WI38 (cell line): ENCODE measurements around the gene ANO8.
"Not testable (repeated sequence)": the region's sequence is repeated elsewhere in the genome, so short reads cannot be mapped to it uniquely, and the experiment has no call there.

Source experiments
- H3K4me3 ChIP-seq: 2 replicates; pipeline ENCODE4 v1.5.1; 2011; ENCODE audit warnings: low read depth, mild to moderate bottlenecking, control low read depth, low read length
- CTCF ChIP-seq: IDR thresholded peaks from 2 replicates; pipeline ENCODE4 v1.5.1; 2012; ENCODE audit warnings: low read depth, mild to moderate bottlenecking, control low read depth, low read length

ANO8 gene

GRCh38 chr19:17370026-17370587, 35.5 kb upstream of the ANO8 start:
- H3K4me3 ChIP-seq: no peak overlapping the region
- TF ChIP-seq CTCF: no peak

DNA sequence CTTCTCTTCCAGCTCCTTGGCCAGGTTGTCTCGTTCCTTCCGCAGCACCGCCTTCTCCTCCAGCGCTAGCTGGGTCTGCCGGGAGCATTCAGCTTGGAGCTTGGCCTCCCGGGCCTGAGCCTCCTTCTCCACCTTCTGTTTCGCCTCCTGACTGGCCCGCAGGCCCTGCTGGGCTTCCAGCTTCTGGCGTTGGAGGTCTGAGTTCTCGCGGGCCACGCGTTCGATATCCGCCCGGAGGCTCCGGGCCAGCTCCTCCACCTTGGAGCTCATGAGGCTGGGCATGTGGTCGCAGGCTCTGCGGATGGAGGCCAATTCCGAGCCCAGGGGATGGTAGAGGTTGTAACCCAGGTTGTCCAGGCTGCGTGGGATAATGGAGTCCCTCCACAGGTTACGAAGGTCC, 30.7 kb upstream of the ANO8 start:
- no peak overlapping the region for H3K4me3 ChIP-seq
- TF ChIP-seq CTCF: no peak

DNA sequence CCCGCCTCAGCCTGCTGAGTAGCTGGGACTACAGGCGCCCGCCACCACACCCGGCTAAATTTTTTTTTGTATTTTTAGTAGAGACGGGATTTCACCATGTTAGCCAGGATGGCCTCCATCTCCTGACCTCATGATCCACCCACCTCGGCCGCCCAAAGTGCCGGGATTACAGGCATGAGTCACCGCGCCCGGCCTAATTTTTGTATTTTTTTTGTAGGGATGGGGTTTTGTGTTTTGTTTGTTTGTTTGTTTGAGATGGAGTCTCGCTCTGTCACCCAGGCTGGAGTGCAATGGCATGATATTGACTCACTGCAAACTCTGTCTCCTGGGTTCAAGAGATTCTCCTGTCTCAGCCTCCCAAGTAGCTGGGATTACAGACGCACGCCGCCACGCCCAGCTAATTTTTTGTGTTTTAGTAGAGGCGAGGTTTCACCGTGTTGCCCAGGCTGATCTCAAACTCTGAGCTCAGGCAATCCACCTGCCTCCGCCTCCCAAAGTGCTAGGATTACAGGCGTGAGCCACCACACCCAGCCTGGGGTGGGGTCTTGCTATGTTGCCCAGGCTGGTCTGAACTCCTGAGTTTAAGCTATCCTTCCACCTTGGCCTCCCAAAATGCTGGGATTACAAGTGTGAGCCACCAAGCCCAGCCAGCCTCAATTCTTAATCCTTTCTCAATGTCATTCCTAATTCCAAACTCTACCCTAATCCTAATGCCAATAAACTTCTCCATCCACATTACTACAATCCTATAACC, 29.4 kb upstream of the ANO8 start:
- H3K4me3 ChIP-seq: not testable (repeated sequence)

GRCh38 chr19:17359905-17360800, 25.5 kb upstream of the ANO8 start:
- TF ChIP-seq CTCF: no peak

DNA sequence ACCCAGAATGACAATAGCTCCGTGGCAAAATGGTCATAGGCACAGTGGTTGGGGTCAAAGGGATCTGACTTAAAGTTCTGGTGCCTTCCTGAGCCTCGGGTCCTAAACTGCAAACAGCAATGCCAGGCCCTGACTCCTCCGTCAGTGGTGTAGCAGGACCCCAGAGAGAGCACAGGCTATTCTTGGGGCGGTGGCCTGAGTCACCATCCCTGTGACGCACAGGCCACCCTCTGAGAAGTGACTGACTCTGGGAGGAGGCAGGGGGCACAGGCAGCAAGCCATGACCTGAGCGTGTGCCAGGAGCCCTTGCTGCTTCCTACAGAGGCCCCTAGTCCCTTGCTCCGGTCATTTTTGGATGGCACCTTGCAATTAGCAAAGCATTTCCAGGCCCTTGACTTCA, 23.7 kb upstream of the ANO8 start:
- no peak overlapping the region for H3K4me3 ChIP-seq
- TF ChIP-seq CTCF: no peak

More at GRCh38 chr19:17359905-17360800, 25.5 kb upstream of the ANO8 start:
- no peak overlapping the region for H3K4me3 ChIP-seq

DNA sequence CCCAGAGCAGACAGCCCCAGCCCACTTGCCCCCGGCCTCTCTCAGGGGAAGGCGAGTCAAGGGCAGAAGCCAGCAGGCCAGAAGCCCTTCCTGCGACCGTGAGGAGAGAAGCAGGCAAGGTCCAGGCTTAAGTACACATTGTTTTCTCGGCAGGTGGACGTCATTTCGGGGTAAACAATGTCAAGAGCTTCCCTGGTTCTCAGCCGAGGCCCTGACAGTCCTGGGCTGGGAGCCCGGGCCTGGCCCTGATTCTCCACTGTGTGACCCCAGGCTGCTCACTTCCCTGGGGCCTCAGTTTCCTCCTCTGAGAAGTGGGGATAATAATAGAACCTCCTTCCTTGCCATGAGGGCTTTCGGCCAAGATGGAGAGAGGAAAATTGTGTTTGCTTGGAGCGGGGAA, 23.1 kb upstream of the ANO8 start:
- no peak for TF ChIP-seq CTCF
- no peak overlapping the region for H3K4me3 ChIP-seq

- H3K4me3 ChIP-seq: no peak overlapping the region
- TF ChIP-seq CTCF: no peak
These were observed 22.5 kb upstream of the ANO8 start for GRCh38 chr19:17357078-17357666.
